NCI-H1417 treated with DMSO at 0.1 percent for 48 hours (cell line): ENCODE data around the gene LIMS1.

ENCODE experiments used
- DNase-seq: peaks from one replicate; lab custom pipeline; 2025; lab: John Stamatoyannopoulos, UW

Gene LIMS1

DNA sequence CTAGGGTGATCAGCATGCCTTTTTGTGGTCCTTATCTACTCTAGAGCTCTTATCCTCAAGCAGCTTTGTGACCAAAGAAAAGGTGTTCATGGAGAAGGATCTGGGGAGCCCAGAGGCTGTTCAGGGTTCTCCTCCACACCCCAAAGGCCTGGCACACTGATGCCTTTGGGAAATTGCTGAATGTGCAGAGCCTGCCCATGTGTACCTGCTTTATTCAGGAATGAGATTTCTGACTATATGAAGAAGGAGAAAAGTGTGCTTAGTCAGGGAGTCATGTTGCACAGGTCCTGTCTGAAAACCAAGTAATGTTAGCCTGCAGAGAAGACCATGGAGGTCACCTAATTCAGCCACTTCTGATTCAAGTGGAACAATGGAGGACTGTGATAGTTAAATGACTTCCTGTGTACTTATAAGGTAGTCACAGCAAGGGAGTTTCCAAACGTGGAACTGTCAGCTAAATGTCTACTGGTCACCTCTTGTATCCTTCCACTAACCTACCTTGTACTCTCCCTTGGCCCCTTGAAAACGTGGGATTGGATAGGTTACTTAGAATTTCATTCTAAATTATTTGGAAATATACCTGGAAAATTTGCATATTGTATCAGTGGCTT is 81.3 kb downstream of the LIMS1 start:
- no peak for DNase-seq

DNA sequence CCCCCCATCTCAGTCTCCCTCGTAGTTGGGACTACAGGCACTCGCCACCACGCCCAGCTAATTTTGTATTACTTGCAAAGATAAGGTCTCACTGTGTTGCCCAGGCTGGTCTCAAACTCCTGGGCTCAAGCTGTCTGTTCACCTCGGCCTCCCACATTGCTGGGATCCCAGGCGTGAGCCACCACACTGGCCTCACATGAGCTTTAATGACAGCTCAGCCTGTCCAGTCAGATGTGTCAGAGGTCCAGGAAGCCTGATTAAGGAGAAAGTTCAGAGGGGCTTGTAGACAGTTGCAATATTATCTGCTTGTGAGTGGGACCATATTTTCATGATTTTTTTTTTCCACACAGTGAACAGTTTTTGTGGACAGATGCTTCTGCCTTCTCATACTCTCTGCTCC is 82.0 kb downstream of the LIMS1 start:
- no peak for DNase-seq

DNA sequence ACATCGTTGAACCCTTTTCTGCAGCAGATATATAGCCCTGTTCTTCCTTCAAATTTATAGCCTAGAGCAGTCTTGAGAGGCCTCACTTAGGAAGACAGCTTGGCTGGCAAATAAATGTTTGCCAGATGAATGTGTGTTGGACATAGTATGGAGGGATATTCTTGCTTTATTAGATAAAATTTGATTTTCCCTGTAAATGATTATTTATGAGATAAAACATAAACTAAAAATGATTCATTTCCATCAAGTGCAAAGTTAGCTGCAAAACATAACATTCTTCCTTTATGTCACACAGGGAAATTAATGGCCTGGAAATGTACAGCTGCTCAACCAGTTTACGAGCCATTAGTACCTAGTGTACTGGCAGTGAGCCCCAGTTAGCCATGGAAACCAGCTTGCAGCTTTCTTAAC is 82.5 kb downstream of the LIMS1 start:
- peak; percentile 68 for DNase-seq

DNA sequence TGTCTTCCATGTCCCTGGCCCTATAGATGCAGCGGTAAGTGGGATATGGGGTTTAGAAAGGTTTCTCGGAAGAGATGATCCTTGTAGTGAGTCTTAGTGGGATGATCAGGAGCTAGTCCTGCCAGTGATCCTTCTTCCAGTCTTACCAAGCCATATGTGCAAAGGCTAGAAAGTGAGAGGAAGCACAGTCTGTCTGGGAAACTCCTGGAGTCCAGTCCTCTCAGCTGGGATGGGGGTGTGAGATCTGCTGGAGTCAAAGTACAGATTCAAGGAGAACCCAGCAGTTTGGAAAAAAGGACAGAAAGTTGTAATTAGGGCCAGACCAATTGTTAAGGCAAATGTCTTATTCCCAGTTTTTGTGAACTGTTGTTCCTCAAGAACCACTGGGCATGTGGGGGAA is 83.3 kb downstream of the LIMS1 start:
- no peak for DNase-seq

DNA sequence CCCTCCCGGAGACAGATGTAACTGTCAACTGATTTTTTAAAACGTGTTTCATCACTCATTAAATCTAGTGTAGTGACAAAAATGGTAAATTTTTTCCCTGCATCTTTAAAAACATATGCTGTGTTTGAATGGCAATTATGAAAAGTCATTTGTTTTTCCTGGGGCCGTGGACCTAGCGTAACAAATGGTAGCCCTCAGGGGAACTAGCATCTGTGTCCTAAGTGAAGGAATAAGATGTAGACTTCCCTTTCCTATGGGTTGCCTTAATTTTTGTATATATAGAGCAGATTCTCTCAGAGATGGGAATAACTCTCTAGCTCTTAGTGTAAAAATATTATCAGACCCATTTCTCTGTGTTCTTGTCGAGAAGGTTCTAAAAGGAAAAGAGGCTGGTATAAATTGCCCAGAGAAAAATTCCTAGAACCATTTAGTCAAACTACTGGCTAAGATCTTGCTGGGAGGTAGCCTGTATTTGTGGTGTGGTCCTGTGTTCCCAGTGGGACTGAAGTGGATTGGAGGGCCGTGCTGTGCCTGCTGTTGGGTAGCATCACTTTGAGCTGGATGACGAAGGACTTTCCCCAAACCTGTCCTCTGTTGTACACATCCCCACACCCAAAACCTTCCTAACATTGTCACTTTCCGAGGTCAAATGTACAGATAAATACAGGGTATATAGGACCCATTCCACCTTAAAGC is 85.8 kb downstream of the LIMS1 start:
- no peak for DNase-seq

DNA sequence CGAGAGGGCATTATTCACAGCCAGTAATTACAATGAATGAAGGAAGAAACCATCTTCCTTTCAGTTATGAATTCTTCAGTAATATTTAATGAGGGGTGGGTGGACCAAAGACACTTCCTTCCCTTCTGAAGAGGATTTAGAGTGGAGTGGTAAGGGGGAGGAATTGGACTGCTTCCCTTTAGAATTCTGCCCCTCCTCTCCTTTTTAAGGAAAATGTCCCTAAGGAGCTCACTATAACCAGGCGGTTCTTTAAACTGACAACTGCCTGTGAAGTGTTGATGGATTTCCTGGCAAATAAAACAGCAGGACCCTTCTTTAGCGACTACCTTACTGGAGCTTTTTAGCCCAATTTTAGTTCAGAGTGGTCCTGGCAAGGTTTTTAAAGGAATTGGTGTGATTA is 86.4 kb downstream of the LIMS1 start:
- no peak for DNase-seq

DNA sequence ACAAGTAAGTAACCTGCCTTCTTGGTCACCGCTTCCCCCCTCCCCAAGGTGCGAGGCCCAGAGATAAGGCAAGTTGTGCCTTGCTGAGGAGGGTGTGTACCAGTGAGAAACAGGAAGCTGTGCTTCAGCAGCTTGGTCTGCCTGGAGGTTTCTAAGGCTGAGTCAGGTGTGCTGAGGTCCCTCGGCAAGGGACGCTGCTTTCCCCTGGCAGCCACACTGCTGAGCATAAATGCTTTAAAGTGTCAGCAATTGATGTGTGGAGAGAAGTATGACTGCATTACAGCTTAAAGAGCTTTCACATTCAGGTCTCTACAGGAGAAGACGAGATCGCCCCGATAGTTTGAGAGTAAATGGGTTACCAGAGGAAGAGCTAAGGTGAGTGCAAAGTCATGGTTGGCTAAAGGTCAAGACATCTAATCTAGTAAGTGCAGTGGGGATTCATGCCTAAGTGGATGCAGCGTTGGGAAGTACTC is 86.9 kb downstream of the LIMS1 start:
- no peak for DNase-seq

DNA sequence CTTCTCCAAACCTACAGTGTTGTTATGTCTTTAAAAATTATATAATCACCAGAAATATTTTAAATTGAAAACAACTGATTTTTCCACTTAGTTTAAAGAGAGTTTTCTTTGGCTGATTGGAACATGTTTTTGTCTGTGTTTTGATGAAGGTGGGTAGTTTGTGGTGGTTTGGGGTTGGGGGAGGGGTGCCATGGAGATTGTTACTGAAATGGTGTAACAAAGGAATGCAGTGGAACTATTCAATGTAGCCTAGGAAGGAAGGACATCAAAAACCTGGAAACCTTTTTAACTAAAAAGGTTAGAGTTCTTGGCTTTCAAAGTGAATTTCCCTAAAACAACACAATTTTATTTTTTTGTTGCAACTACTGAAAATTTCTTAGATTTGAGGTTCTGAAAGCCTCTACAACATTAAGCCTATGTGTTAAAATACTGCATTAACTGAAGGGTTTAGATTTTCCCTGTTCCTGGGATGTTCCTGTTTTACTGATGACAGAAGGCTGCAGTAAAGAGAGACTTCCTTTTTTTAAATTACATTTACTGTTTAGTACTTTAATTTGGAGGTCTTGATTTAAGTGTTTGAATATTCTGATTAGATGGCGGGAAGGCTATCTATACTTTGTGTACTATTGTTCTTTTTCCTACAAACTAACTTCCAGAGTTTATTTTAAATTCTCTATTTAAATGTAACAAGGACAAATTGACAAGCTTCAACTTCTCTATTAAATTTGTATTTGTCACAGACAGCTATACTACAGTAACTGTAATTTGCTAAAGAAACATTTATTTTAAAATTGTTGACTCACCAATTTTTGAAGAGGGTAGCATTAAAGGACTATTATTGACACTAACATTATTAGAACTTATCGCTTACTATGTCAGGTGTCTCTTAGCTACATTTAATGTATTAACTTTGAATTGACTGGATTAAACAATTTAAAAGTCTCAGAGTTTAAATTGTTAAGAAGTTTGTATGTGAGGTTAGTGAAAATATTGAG is 87.7 kb downstream of the LIMS1 start:
- DNase-seq = no peak

DNA sequence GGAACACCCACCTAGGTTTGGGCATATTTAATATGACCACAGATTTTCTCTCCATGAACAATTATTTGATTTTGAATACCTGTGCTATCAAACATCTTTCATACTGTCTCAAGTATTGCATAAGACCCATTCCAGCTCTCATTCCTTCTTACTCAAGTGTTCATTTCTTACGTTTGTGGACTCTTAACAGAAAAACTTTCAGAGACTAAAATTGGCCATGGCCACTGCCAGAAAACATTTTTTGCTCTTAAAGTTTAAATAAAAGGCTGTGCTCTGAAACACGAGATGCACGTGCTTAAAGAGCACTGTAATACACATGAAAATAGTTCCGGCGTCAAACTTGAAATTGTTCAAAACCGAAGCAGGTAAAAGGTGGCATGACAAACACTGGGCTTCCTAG is 89.3 kb downstream of the LIMS1 start:
- no peak for DNase-seq

DNA sequence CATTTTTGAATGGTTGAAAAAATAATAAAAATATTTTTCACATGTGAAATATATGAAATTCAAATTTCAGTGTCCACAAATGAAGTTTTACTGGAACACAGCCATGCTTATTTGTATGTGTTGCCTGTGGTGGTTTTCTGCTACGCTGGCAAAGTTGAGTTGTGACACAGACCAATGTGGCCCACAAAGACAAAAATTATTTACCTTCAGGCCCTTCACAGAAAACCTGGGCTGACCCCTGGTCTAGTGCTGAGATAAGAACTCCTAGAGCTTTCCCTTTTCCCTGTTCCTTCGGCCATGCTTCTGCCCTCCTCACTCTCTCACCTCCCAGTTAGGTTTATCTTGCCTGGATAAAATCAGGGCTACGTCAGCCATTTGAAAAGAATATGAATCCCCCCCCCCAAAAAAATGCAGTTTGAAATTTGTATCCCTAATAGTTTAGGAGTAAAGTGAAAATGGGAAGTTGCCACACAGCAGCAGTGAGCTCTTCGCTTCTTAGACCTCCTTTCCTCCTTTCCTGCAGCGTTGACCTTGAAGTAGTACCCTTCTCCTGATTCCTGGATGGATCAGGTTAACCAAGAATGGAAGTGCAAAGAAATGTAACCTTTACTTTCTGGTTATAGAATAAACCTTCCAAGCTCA is 91.0 kb downstream of the LIMS1 start:
- no peak for DNase-seq

DNA sequence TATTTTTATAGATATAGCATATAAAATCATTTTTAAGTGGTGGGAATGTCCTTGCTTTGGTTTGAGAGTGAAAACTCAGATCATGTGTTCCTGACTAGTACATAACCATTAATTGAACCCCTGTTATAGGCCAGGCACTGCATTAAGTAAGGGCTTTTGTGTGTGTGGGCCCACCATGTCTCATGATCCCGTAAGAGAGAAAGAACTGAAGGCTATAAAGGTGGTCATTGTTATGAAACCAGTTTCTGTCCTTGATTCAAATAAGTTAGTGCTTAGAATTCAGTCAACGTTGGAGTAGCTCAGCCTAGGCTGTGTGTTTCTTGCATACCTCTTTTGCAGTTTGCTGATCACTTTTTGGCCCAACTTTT is 91.5 kb downstream of the LIMS1 start:
- no peak for DNase-seq

DNA sequence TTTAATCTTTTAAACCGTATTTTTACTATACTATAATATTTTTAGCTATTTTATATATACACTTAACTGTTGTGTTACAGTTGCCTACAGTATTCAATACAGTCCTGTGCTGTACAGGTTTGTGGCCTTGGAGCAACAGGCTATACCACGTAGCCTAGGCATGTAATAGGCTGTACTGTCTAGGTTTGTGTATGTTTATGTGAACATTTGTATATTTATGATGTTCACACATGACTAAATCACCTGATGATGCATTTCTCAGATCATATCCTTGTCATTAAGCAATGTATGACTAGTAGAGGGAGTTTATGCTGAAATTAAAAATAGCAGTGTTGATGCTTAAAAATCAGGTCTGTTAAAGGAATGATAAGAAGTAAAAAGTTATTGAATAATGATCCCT is 92.7 kb downstream of the LIMS1 start:
- no peak for DNase-seq

DNA sequence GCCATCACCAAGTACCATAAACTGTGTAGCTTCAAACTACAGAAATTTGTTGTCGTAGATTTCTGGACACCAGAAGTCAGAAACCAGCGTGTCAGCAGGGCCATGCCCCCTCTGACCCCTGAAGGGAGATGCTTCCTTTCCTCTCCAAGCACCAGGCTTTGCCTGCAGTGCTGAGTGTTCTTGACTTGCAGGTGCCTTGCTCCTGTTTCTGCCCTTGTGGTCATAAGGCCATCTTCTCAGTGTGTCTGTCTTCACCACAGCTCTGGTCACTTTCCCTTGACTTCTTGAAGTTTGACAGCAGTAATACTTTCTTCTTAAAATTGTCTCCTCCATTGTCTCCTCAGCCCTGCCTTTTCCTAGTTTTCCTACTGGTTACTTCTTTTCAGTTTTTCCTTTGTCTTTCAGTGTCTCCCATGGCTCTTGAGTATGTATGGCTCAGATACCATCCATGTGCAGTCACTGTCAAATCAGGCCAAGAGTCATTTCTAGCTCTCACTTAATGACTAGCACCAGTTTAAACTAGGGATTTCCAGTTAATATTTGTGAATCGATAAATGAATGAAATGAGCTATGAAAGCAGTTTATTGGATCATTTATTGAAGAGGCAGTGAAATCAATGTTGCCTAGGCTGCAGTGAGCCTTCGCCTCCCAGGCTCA is 93.8 kb downstream of the LIMS1 start:
- no peak for DNase-seq

DNA sequence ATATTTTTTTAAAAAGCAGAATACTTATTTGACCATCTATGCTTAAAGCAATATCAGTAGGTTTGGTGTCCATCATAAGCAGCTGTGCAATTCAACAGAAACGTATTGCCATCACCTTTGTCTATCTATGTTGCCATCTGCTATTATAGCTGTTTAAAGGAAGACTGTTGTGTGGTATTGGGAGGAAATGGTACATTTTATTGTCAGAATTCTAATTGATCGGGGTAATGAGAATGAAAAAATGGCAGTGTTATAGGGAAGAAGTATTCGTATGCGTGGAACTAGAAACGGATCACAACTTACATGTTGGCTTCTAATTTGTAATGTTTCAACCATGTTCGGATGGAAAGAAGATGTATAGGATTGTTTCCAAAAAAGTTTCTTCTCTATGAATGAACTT is 94.7 kb downstream of the LIMS1 start:
- no peak for DNase-seq

DNA sequence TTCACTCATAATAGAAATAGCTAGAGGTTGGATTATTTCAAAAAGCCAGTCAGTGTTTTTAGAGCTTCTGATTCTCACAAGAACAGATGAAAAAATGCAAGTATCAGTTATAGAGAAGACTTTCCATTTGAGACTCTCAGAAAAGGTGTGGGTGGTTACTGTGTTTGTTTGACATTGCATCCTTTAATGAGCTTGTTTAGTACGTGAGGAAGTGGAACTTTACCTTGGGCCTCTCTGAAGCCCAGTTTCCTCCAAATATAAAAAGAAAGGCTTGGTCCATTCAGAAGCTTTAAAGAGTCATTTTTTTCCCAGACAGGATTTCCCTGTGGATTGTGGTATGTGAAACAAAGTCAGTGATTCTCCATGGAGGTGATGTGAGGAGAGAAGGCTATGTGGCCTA is 95.1 kb downstream of the LIMS1 start:
- DNase-seq = no peak

DNA sequence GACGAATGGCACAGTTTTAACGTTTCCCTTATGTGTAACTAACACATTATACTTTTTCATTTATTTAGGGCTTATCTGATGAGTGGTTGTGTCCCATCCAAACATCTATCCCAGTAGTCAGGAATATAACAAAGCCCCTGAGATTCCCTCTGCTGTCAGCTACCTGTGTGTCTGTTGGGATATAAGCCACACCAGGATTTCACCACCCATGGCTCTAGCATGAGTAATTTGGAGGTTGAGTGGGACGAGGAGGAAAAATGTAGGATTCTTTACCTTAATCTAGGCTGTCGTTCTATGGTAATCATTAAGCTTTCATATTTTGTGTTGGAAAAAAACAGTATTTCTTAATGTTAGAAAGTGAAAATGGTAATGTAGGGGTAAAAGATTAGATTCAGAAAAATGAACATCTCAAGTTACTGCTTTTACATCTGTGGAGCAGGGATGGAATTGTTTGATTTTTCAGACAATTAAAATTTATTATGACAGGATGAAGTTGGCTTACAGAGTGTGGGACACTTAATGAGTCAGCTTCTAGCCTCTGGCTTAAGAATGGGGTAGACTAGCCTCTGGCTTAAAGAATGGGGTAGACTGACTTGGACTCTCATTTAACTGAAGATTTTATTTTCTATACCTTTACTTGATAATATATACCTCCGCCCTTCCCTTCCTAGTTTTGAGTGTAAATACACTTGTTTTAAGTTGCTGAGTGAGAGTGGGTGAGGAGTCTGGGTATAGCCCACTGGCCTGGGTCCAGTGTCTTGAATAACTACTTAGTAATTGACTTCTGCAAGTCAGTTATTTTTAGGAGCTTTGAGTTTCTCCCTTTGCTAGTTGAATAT is 96.5 kb downstream of the LIMS1 start:
- no peak for DNase-seq

DNA sequence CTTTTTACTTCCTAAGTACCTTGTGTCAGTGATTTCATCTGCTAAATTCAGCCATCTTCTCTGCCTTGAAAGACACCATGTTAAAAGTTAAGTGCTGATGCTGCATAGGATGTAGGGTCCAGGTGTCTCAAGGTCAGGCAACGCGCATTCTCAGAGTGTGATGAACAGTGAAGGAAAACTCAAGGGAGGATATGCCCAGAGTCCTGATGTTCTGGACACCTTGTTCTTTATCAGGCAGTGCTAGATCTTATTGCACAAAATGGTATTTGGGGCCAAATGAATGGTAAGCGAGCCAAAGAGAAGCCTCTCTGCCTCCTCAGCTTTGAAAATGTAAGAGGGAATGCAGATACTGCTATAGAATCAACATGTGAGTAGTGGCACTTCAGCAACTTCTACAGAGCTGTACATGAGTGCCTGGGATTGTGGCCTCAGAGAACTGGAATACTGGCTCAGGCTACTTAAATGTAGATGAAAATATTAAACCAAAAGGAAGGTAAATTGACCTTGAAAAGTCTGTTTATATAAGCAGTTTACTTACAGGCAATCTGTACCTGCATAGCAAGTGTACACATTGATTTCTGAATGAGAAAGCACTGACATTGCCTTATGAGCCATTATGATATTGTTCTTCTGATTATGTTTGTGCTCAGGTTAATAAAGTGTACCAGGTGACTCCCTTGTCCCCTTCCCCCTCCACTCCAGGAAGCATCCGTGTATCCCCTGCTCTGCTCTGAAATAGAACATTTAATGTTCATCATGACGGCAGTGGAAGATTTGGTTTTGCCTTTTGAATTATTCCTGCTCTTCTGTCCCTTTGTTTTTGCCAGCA is 98.3 kb downstream of the LIMS1 start:
- peak; percentile 58 for DNase-seq

DNA sequence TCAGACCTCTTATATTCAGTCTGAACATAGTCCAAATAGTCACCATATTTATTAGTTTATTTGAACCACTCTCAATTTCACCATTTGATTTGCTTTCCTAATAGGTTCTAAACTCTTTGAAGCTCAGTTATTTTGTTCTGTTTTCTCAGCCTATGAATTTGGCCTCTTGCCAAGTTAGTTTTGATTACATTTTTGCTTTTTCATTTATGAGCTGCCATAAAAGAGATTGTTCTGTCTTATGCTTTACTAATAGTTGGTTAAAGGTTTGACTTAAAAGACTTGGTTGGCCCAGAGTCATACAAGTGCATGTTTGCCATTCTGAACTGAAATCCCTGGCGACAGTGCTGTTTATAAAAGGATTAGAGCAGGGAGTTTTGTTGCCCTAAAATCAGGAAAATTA is 99.1 kb downstream of the LIMS1 start:
- DNase-seq = no peak

DNA sequence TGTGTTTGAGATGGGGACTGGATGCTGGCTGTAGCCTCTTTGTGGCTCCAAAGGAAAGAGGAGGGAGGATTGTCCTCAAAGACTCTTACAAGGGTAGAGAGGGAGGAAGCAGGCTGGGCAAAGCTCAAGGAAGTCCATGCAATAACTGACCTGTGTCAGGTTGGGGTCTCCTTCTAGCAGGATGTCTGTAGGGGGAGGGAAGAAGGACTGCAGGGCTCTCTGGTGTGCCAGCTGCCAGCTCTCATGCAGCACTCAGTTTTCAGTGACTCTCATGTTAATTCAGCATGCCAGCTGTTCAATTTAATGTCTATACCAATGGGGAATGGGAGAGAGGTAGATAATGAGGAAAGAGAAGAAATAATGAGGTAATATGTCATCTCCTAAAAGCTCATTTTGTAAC is 99.7 kb downstream of the LIMS1 start:
- no peak for DNase-seq

DNA sequence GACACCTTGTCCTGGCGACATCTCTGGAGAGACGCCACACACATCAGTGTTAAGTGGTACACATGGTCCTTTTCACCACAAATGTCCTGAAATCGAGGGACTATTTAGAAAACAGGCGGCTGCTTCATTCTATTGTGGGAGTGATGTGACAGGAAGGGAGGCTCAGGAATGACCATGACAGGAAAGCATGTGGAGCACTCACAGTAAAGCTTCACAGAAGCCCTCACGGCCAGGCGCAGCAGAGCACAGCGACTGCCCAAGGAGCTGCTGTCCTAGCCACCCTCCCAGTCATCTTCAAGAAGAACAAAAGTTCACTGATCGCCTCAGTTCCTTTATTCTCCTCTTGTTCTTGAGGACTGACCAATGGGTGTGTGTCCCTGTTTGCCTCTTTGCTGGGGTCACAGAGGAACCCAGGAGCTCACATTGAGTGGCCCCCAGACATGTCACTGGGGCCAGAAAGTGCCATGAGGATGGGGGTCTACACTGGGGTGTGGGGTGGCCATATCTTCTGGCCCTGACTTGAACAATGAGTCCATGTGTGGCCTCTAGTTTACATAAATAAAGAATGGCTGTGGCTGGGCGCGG is 100.4 kb downstream of the LIMS1 start:
- no peak for DNase-seq
